K562 (cell line): ENCODE data around the gene C2CD4C. TPM values are rescaled to one million over a fixed set of nuclear protein-coding genes. Genes with fewer than 3 reads are reported as not detected.
A peak's percentile ranks its signal among the peaks of the same experiment; 100 is the strongest.

Experiments used
- polyA plus RNA-seq, 8 experiments: library from polyadenylated mRNA; depleted of rRNA in 4 of 8; stranded (reverse) in 5 of 8; unstranded in 3 of 8; fragments of >200 nt; fragmentation: Nextera tagmentation in 2 of 8; fragmentation: Illumina TruSeq in 1 of 8; extraction: Ambion mirVana in 2 of 8; extraction: Trizol in 1 of 8; gene quantifications; 2 replicates each; pipeline versions ENCODE4 v1.2.1 to v1.2.3, GENCODE V29; 2011 to 2014; ENCODE audit warnings: inconsistent platforms in 1 of 8, missing spikeins in 1 of 8
- total RNA-seq, 7 experiments: library from RNA; depleted of rRNA in 6 of 7; stranded (reverse); fragments of >200 nt in 6 of 7; fragmentation: Illumina TruSeq in 2 of 7; extraction: Trizol in 2 of 7; gene quantifications; 2 replicates each; pipeline versions ENCODE4 v1.2.1 to v1.2.3, GENCODE V29; 2011 to 2021; ENCODE audit warnings: low replicate concordance in 1 of 7
- TF ChIP-seq, protein P1 (sequence below): fragments of 200-600 bp; sonication (generic); IDR thresholded peaks from one replicate; pipeline ENCODE4 v1.6.1; 2012; ENCODE audit warnings: mild to moderate bottlenecking, low read depth, low read length, inconsistent platforms

Gene C2CD4C
- total and polyA plus RNA-seq, 9 of the 15 experiments (the other 6 are each of a cell fraction or from before 2014, with no cell fraction given): 0.01 to 0.07 TPM; not detected in 7

DNA sequence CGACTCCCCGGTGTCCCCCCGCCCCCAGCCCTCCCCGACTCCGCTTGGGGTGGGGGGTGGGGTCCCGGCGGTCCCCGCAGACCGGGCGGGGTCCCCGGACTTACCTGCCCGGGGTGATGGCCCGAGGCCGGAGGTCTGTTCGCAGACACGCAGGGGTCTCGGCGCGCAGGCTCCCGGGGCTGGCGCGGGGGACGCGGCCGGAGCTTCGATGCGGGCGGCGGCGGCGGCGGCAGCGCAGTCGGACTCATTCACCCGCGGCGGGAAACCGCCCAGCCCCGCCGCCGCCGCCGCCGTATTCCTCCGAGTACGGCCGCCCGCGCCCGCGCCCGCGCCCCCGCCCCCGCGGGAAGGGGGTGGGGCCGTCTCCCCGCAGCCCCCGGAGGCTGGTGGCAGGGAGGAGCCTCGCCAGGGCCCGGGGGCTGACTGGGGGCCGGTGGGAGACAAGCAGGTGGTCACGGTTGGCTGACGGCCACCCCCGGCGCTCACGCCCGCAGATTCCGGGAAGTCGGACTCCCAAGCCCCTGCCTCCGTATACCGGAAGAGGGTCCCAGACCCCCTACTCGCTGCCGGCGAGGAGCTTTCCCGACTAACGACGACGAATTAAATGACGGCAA lies at the start of gene C2CD4C (continued):
- TF ChIP-seq, protein P1, sequence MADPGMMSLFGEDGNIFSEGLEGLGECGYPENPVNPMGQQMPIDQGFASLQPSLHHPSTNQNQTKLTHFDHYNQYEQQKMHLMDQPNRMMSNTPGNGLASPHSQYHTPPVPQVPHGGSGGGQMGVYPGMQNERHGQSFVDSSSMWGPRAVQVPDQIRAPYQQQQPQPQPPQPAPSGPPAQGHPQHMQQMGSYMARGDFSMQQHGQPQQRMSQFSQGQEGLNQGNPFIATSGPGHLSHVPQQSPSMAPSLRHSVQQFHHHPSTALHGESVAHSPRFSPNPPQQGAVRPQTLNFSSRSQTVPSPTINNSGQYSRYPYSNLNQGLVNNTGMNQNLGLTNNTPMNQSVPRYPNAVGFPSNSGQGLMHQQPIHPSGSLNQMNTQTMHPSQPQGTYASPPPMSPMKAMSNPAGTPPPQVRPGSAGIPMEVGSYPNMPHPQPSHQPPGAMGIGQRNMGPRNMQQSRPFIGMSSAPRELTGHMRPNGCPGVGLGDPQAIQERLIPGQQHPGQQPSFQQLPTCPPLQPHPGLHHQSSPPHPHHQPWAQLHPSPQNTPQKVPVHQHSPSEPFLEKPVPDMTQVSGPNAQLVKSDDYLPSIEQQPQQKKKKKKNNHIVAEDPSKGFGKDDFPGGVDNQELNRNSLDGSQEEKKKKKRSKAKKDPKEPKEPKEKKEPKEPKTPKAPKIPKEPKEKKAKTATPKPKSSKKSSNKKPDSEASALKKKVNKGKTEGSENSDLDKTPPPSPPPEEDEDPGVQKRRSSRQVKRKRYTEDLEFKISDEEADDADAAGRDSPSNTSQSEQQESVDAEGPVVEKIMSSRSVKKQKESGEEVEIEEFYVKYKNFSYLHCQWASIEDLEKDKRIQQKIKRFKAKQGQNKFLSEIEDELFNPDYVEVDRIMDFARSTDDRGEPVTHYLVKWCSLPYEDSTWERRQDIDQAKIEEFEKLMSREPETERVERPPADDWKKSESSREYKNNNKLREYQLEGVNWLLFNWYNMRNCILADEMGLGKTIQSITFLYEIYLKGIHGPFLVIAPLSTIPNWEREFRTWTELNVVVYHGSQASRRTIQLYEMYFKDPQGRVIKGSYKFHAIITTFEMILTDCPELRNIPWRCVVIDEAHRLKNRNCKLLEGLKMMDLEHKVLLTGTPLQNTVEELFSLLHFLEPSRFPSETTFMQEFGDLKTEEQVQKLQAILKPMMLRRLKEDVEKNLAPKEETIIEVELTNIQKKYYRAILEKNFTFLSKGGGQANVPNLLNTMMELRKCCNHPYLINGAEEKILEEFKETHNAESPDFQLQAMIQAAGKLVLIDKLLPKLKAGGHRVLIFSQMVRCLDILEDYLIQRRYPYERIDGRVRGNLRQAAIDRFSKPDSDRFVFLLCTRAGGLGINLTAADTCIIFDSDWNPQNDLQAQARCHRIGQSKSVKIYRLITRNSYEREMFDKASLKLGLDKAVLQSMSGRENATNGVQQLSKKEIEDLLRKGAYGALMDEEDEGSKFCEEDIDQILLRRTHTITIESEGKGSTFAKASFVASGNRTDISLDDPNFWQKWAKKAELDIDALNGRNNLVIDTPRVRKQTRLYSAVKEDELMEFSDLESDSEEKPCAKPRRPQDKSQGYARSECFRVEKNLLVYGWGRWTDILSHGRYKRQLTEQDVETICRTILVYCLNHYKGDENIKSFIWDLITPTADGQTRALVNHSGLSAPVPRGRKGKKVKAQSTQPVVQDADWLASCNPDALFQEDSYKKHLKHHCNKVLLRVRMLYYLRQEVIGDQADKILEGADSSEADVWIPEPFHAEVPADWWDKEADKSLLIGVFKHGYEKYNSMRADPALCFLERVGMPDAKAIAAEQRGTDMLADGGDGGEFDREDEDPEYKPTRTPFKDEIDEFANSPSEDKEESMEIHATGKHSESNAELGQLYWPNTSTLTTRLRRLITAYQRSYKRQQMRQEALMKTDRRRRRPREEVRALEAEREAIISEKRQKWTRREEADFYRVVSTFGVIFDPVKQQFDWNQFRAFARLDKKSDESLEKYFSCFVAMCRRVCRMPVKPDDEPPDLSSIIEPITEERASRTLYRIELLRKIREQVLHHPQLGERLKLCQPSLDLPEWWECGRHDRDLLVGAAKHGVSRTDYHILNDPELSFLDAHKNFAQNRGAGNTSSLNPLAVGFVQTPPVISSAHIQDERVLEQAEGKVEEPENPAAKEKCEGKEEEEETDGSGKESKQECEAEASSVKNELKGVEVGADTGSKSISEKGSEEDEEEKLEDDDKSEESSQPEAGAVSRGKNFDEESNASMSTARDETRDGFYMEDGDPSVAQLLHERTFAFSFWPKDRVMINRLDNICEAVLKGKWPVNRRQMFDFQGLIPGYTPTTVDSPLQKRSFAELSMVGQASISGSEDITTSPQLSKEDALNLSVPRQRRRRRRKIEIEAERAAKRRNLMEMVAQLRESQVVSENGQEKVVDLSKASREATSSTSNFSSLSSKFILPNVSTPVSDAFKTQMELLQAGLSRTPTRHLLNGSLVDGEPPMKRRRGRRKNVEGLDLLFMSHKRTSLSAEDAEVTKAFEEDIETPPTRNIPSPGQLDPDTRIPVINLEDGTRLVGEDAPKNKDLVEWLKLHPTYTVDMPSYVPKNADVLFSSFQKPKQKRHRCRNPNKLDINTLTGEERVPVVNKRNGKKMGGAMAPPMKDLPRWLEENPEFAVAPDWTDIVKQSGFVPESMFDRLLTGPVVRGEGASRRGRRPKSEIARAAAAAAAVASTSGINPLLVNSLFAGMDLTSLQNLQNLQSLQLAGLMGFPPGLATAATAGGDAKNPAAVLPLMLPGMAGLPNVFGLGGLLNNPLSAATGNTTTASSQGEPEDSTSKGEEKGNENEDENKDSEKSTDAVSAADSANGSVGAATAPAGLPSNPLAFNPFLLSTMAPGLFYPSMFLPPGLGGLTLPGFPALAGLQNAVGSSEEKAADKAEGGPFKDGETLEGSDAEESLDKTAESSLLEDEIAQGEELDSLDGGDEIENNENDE: peak; percentile 92
